HepG2 (cell line): ENCODE data around the gene UPK1A. TPM values are rescaled to one million over a fixed set of nuclear protein-coding genes. Genes with fewer than 3 reads are reported as not detected.

Experiments used
- ATF4 ChIP-seq, 2 experiments: fragments of 450-650 bp in 1 of 2; sonication (generic) in 1 of 2; formaldehyde crosslinking; IDR thresholded peaks; 2 replicates each; pipeline versions ENCODE4 v1.5.0 to v1.8.0; 2020 to 2022; ENCODE audit warnings: mild to moderate bottlenecking in 1 of 2, missing genetic modification reagents in 1 of 2
- ATM ChIP-seq: fragments of 450-650 bp; IDR thresholded peaks from 2 replicates; pipeline ENCODE4 v1.7.1; 2017; ENCODE audit warnings: mild to moderate bottlenecking, borderline replicate concordance
- BRF2 ChIP-seq: sonication (generic); formaldehyde crosslinking; IDR thresholded peaks from 2 replicates; pipeline ENCODE4 v1.8.1; 2022; ENCODE audit warnings: mild to moderate bottlenecking, missing genetic modification reagents
- CREBL2 ChIP-seq: sonication (generic); formaldehyde crosslinking; IDR thresholded peaks from 2 replicates; pipeline ENCODE4 v1.8.1; 2023; ENCODE audit warnings: missing genetic modification reagents, mild to moderate bottlenecking, borderline replicate concordance
- ETV5 ChIP-seq: IDR thresholded peaks from 2 replicates; pipeline ENCODE4 v1.6.1; 2018; ENCODE audit warnings: missing biosample characterization, missing genetic modification reagents, inconsistent platforms, borderline replicate concordance
- HOMEZ ChIP-seq: IDR thresholded peaks from 2 replicates; pipeline ENCODE4 v1.6.1; 2016; ENCODE audit warnings: low read depth
- KAT8 ChIP-seq: IDR thresholded peaks from 2 replicates; pipeline ENCODE4 v1.6.1; 2016; ENCODE audit warnings: missing genetic modification reagents, missing compliant biosample characterization
- KLF11 ChIP-seq: IDR thresholded peaks from 2 replicates; pipeline ENCODE4 v1.6.1; 2016; ENCODE audit warnings: missing compliant biosample characterization
- MEF2D ChIP-seq: sonication (generic); formaldehyde crosslinking; IDR thresholded peaks from 2 replicates; pipeline ENCODE4 v1.5.1; 2020; ENCODE audit warnings: mild to moderate bottlenecking, missing genetic modification reagents
- MTERF4 ChIP-seq: sonication (generic); formaldehyde crosslinking; IDR thresholded peaks from 2 replicates; pipeline ENCODE4 v1.8.0; 2023; ENCODE audit warnings: mild to moderate bottlenecking, missing genetic modification reagents
- NR0B2 ChIP-seq: sonication (generic); formaldehyde crosslinking; IDR thresholded peaks from 2 replicates; pipeline ENCODE4 v1.4.0; 2020; ENCODE audit warnings: mild to moderate bottlenecking, missing genetic modification reagents
- PLRG1 ChIP-seq: fragments of 450-650 bp; conservative IDR thresholded peaks from 2 replicates; pipeline ENCODE4 v1.6.1; 2016
- RFX1 ChIP-seq: fragments of 450-650 bp; IDR thresholded peaks from 2 replicates; pipeline ENCODE4 v1.6.1; 2017
- TMF1 ChIP-seq: sonication (generic); formaldehyde crosslinking; IDR thresholded peaks from 2 replicates; pipeline ENCODE4 v1.8.1; 2022; ENCODE audit warnings: low read depth, missing genetic modification reagents
- ZBTB14 ChIP-seq: sonication (generic); formaldehyde crosslinking; IDR thresholded peaks from 2 replicates; pipeline ENCODE4 v1.4.0; 2020; ENCODE audit warnings: missing genetic modification reagents
- ZGPAT ChIP-seq: IDR thresholded peaks from 2 replicates; pipeline ENCODE4 v1.6.1; 2016; ENCODE audit warnings: mild to moderate bottlenecking
- ZNF160 ChIP-seq: sonication (generic); formaldehyde crosslinking; IDR thresholded peaks from 2 replicates; pipeline ENCODE4 v1.8.0; 2022; ENCODE audit warnings: mild to moderate bottlenecking, inconsistent platforms, missing genetic modification reagents
- ZNF260 ChIP-seq: sonication (generic); formaldehyde crosslinking; IDR thresholded peaks from 2 replicates; pipeline ENCODE4 v1.4.0; 2020; ENCODE audit warnings: missing genetic modification reagents, low read depth, mild to moderate bottlenecking, borderline replicate concordance
- ZNF326 ChIP-seq: sonication (generic); formaldehyde crosslinking; IDR thresholded peaks from 2 replicates; pipeline ENCODE4 v1.4.0; 2020; ENCODE audit warnings: missing genetic modification reagents, borderline replicate concordance
- ZNF564 ChIP-seq: sonication (generic); formaldehyde crosslinking; IDR thresholded peaks from 2 replicates; pipeline ENCODE4 v1.8.1; 2023; ENCODE audit warnings: mild to moderate bottlenecking, missing genetic modification reagents
- ZNF766 ChIP-seq: sonication (generic); formaldehyde crosslinking; IDR thresholded peaks from 2 replicates; pipeline ENCODE4 v1.5.0; 2020; ENCODE audit warnings: missing genetic modification reagents, borderline replicate concordance
- polyA plus RNA-seq, 8 experiments: library from polyadenylated mRNA; depleted of rRNA in 3 of 8; stranded (reverse) in 7 of 8; unstranded in 1 of 8; fragments of >200 nt; fragmentation: Illumina TruSeq in 4 of 8; extraction: Trizol in 4 of 8; gene quantifications; 2 replicates each; pipeline versions ENCODE4 v1.2.1 to v1.2.3, GENCODE V29; 2011 to 2016; ENCODE audit warnings: low read depth in 4 of 8, missing spikeins in 1 of 8, mixed read lengths in 1 of 8; ENCODE audit not compliant: insufficient read depth in 1 of 8
- total RNA-seq, 5 experiments: library from RNA; depleted of rRNA; stranded (reverse); fragments of >200 nt; fragmentation: Illumina TruSeq; extraction: Trizol; gene quantifications; 2 replicates each; pipeline ENCODE4 v1.2.3, GENCODE V29; 2016; ENCODE audit warnings: low read depth in 1 of 5

UPK1A gene
- total and polyA plus RNA-seq, 2 of the 13 experiments (the other 11 are each of a cell fraction or from before 2014, with no cell fraction given) = 2.9 TPM; not detected in 1

- TF ChIP-seq BRF2 (CRISPR knock-in tag) = no peak
- no peak; the same call in 1 of the 2 replicates for TF ChIP-seq KLF11
- peak; percentile 73; the same call in 1 of the 2 replicates for TF ChIP-seq HOMEZ (CRISPR knock-in tag)
- peak; percentile 75 for TF ChIP-seq ETV5 (CRISPR knock-in tag)
- TF ChIP-seq ZGPAT (CRISPR knock-in tag) = peak; percentile 75
- no peak for TF ChIP-seq ZNF326 (CRISPR knock-in tag)
- no peak for TF ChIP-seq ZNF564
- TF ChIP-seq ZBTB14 (CRISPR knock-in tag) = peak; percentile 36; the same call in 1 of the 2 replicates
- TF ChIP-seq MTERF4 (CRISPR knock-in tag) = 0 out of 2 replicates have a peak, but pooled peaks have one; percentile 35
- TF ChIP-seq ZNF766 = 0 out of 2 replicates have a peak, but pooled peaks have one; percentile 19
- no peak for TF ChIP-seq ATM
- TF ChIP-seq ATF4 (CRISPR knock-in tag; IDR thresholded peaks at IDR 0.05) = no peak
- no peak for TF ChIP-seq PLRG1
- TF ChIP-seq ZNF260 (CRISPR knock-in tag) = no peak
- TF ChIP-seq RFX1 = no peak
- TF ChIP-seq TMF1 (CRISPR knock-in tag) = no peak
- TF ChIP-seq CREBL2 = no peak
- TF ChIP-seq MEF2D (CRISPR knock-in tag) = peak; percentile 55; the same call in 1 of the 2 replicates
- peak; percentile 99 for TF ChIP-seq KAT8 (CRISPR knock-in tag)
- peak; percentile 59; the same call in 1 of the 2 replicates for TF ChIP-seq NR0B2
- TF ChIP-seq ZNF160 (CRISPR knock-in tag) = no peak
Measured at GRCh38 chr19:35628565-35629331, 37.6 kb upstream of the UPK1A start, which contains the start of gene RBM42 (continued).
